Lower leg skin (tissue), 4 donors: Measurements from ENCODE around the gene SIGLEC1. TPM values are rescaled to one million over a fixed set of nuclear protein-coding genes. Genes with fewer than 3 reads are reported as not detected.

Source experiments
- DNase-seq, 2 donors: peaks; one replicate each; pipeline ENCODE4 v3.0.0-alpha.2; 2019; ENCODE audit warnings: low spot score in 2 of 2
- H3K4me3 ChIP-seq: fragments of 200-600 bp; sonication (generic); 2 replicates; pipeline ENCODE4 v1.5.1; 2017; ENCODE audit warnings: mild to moderate bottlenecking, low read depth; ENCODE audit not compliant: poor library complexity, severe bottlenecking
- CTCF ChIP-seq, 3 donors: fragments of 450-650 bp; IDR thresholded peaks; one replicate each; pipeline ENCODE4 v1.5.1; 2016; ENCODE audit warnings: antibody characterized with exemption in 3 of 3, mild to moderate bottlenecking in 3 of 3, moderate library complexity in 2 of 3
- POLR2A ChIP-seq, 2 donors: fragments of 450-650 bp; IDR thresholded peaks; one replicate each; pipeline ENCODE4 v1.6.1; 2016 to 2017; ENCODE audit warnings: antibody characterized with exemption in 2 of 2, mild to moderate bottlenecking in 1 of 2, moderate library complexity in 1 of 2
- WGBS, 2 donors: methylation state at CpG; one replicate each; pipeline ENCODE4 v1.1.5; 2018; 5-methylcytosine and 5-hydroxymethylcytosine counted together
- intact Hi-C: fragments of 100-400 bp; cut with DNase I; formaldehyde crosslinking; loops from one replicate; pipeline ENCODE4 v1.15.0; 2023; ENCODE audit warnings: low total_unique reads
- total RNA-seq, 4 donors: library from RNA; depleted of rRNA; stranded (reverse); fragments of >200 nt; gene quantifications; one replicate each; pipeline ENCODE4 v1.1.0, GENCODE V29; 2016

Gene SIGLEC1
- total RNA-seq, 4 donors from 2014 or later: 0.42 to 2.9 (median 1.0) TPM

- TF ChIP-seq POLR2A (IDR thresholded peaks at IDR 0.05) (no peak), CTCF (IDR thresholded peaks at IDR 0.05) (no peak)
- intact Hi-C loops: no loop called here
- H3K4me3 ChIP-seq: no peak overlapping the region
- DNase-seq: no peak
- 84 to 89% methylated on average over 13 to 16 of the region's 16 CpGs for WGBS, 2 donors
Observed at GRCh38 chr20:3748073-3748472, 35.7 kb upstream of the SIGLEC1 start.

- WGBS, 2 donors: 89 to 92% methylated on average over 2 of the region's 2 CpGs
- H3K4me3 ChIP-seq: no peak overlapping the region
- TF ChIP-seq CTCF (IDR thresholded peaks at IDR 0.05) (no peak), POLR2A (IDR thresholded peaks at IDR 0.05) (no peak)
- DNase-seq: no peak
- intact Hi-C loops: no loop called here
Observed at GRCh38 chr20:3747471-3747870, 35.1 kb upstream of the SIGLEC1 start.

GRCh38 chr20:3745686-3746173, 33.3 kb upstream of the SIGLEC1 start:
- no peak overlapping the region for H3K4me3 ChIP-seq

GRCh38 chr20:3744806-3745685, 32.6 kb upstream of the SIGLEC1 start:
- intact Hi-C loops: no loop called here
- 48 to 51% methylated on average over 45 of the region's 45 CpGs for WGBS, 2 donors
- DNase-seq: peak; percentile 47 to 92
- no peak overlapping the region for H3K4me3 ChIP-seq
- TF ChIP-seq POLR2A (IDR thresholded peaks at IDR 0.05) (no peak), CTCF (IDR thresholded peaks at IDR 0.05) (no peak)

More at GRCh38 chr20:3745686-3746173, 33.3 kb upstream of the SIGLEC1 start:
- DNase-seq: no peak
- intact Hi-C loops: no loop called here
- WGBS, 2 donors: 87% methylated on average over 11 of the region's 11 CpGs
- TF ChIP-seq POLR2A (IDR thresholded peaks at IDR 0.05) (no peak), CTCF (IDR thresholded peaks at IDR 0.05) (no peak)

GRCh38 chr20:3744037-3744436, 31.6 kb upstream of the SIGLEC1 start:
- TF ChIP-seq CTCF (IDR thresholded peaks at IDR 0.05): no peak
- TF ChIP-seq POLR2A (IDR thresholded peaks at IDR 0.05): no peak
- intact Hi-C loops: no loop called here
- DNase-seq: no peak
- WGBS, 2 donors: 88 to 94% methylated on average over 1 of the region's 1 CpG
- H3K4me3 ChIP-seq: no peak overlapping the region
